H9 (cell line): ENCODE data around the gene IMMP2L. TPM values are rescaled to one million over a fixed set of nuclear protein-coding genes. Genes with fewer than 3 reads are reported as not detected.

Experiments used
- DNase-seq: peaks from one replicate; pipeline ENCODE4 v3.0.0-alpha.2; 2017
- H2AFZ ChIP-seq: one replicate; pipeline ENCODE4 v1.6.1; 2013; ENCODE audit warnings: mild to moderate bottlenecking, low read length, control low read depth, moderate library complexity
- H2AK5ac ChIP-seq: 2 replicates; pipeline ENCODE4 v1.6.1; 2013; ENCODE audit warnings: low read length, control low read depth, mixed read lengths; ENCODE audit not compliant: insufficient read length
- H2BK120ac ChIP-seq: one replicate; pipeline ENCODE4 v1.6.1; 2013; ENCODE audit warnings: low read depth, mild to moderate bottlenecking, low read length, control low read depth, inconsistent platforms; ENCODE audit not compliant: poor library complexity, severe bottlenecking
- H2BK12ac ChIP-seq: 2 replicates; pipeline ENCODE4 v1.6.1; 2013; ENCODE audit warnings: low read length, control low read depth, mixed read lengths, low read depth; ENCODE audit not compliant: insufficient read length
- H2BK15ac ChIP-seq: 2 replicates; pipeline ENCODE4 v1.6.1; 2013; ENCODE audit warnings: low read depth, low read length, control low read depth
- H2BK20ac ChIP-seq: one replicate; pipeline ENCODE4 v1.6.1; 2013; ENCODE audit warnings: low read depth, mild to moderate bottlenecking, low read length, control low read depth, inconsistent platforms; ENCODE audit not compliant: poor library complexity, severe bottlenecking
- H2BK5ac ChIP-seq: 2 replicates; pipeline ENCODE4 v1.6.1; 2013; ENCODE audit warnings: low read length, control low read depth, mixed read lengths; ENCODE audit not compliant: insufficient read length
- H3K14ac ChIP-seq: 2 replicates; pipeline ENCODE4 v1.6.1; 2013; ENCODE audit warnings: low read length, control low read depth; ENCODE audit not compliant: insufficient read depth
- H3K18ac ChIP-seq: 2 replicates; pipeline ENCODE4 v1.6.1; 2013; ENCODE audit warnings: low read depth, mild to moderate bottlenecking, mixed read lengths, low read length, control low read depth; ENCODE audit not compliant: insufficient read length
- H3K23ac ChIP-seq: 2 replicates; pipeline ENCODE4 v1.6.1; 2013; ENCODE audit warnings: low read length, control low read depth, mixed read lengths, low read depth; ENCODE audit not compliant: insufficient read length
- H3K23me2 ChIP-seq: 2 replicates; pipeline ENCODE4 v1.6.1; 2013; ENCODE audit warnings: low read depth, mild to moderate bottlenecking, mixed read lengths, low read length, control low read depth; ENCODE audit not compliant: insufficient read length, poor library complexity, severe bottlenecking
- H3K27ac ChIP-seq: 2 replicates; pipeline ENCODE4 v1.5.1; 2013; ENCODE audit warnings: low read length, control low read depth, mixed read lengths, low read depth; ENCODE audit not compliant: insufficient read length
- H3K27me3 ChIP-seq: 2 replicates; pipeline ENCODE4 v1.6.1; 2013; ENCODE audit warnings: low read length, control low read depth, inconsistent platforms; ENCODE audit not compliant: insufficient read depth
- H3K4ac ChIP-seq: 2 replicates; pipeline ENCODE4 v1.6.1; 2013; ENCODE audit warnings: low read depth, mild to moderate bottlenecking, control low read depth, inconsistent platforms, low read length, moderate library complexity
- H3K4me1 ChIP-seq: 2 replicates; pipeline ENCODE4 v1.6.1; 2013; ENCODE audit warnings: low read length, control low read depth, inconsistent platforms; ENCODE audit not compliant: insufficient read depth
- H3K4me2 ChIP-seq: 2 replicates; pipeline ENCODE4 v1.6.1; 2013; ENCODE audit warnings: low read length, control low read depth, mixed read lengths; ENCODE audit not compliant: insufficient read length, insufficient read depth
- H3K56ac ChIP-seq: 2 replicates; pipeline ENCODE4 v1.6.1; 2013; ENCODE audit warnings: low read depth, mild to moderate bottlenecking, mixed read lengths, low read length, control low read depth; ENCODE audit not compliant: insufficient read length
- H3K79me1 ChIP-seq: 2 replicates; pipeline ENCODE4 v1.6.1; 2013; ENCODE audit warnings: low read depth, mild to moderate bottlenecking, moderate library complexity, low read length, control low read depth, inconsistent platforms; ENCODE audit not compliant: insufficient read depth, poor library complexity, severe bottlenecking
- H3K79me2 ChIP-seq: 2 replicates; pipeline ENCODE4 v1.6.1; 2013; ENCODE audit warnings: low read length, control low read depth, inconsistent platforms; ENCODE audit not compliant: insufficient read depth
- H3K9ac ChIP-seq: 2 replicates; pipeline ENCODE4 v1.6.1; 2013; ENCODE audit warnings: low read length, control low read depth, mixed read lengths; ENCODE audit not compliant: insufficient read length; ENCODE audit errors: extremely low read depth
- H3K9me3 ChIP-seq: one replicate; pipeline ENCODE4 v1.6.1; 2013; ENCODE audit warnings: low read depth, low read length, inconsistent platforms; ENCODE audit not compliant: control insufficient read depth
- H3T11ph ChIP-seq: one replicate; pipeline ENCODE4 v1.6.1; 2013; ENCODE audit warnings: mild to moderate bottlenecking, low read length, control low read depth, inconsistent platforms
- H4K20me1 ChIP-seq: one replicate; pipeline ENCODE4 v1.6.1; 2013; ENCODE audit not compliant: control insufficient read depth, insufficient read length, insufficient read depth
- H4K5ac ChIP-seq: 2 replicates; pipeline ENCODE4 v1.6.1; 2013; ENCODE audit warnings: low read depth, mild to moderate bottlenecking, mixed read lengths, low read length, control low read depth; ENCODE audit not compliant: insufficient read length
- H4K8ac ChIP-seq: replicated peaks from 2 replicates; pipeline ENCODE4 v1.6.1; 2013; ENCODE audit warnings: low read length, control low read depth, mixed read lengths, low read depth; ENCODE audit not compliant: insufficient read length
- H4K91ac ChIP-seq: 2 replicates; pipeline ENCODE4 v1.6.1; 2013; ENCODE audit warnings: low read depth, mild to moderate bottlenecking, moderate library complexity, mixed read lengths, low read length, control low read depth; ENCODE audit not compliant: insufficient read length
- H3K27ac Mint-ChIP-seq, 3 experiments: 2 replicates in 2 of 3; 3 replicates in 1 of 3; pipeline ENCODE4 v1.8.0; 2020 to 2021; ENCODE audit warnings: mixed read lengths in 3 of 3, mild to moderate bottlenecking in 1 of 3, moderate library complexity in 1 of 3
- H3K27me3 Mint-ChIP-seq: 2 replicates; pipeline ENCODE4 v1.8.0; 2021; ENCODE audit warnings: low read depth, mild to moderate bottlenecking, moderate library complexity, mixed read lengths
- H3K36me3 Mint-ChIP-seq, 3 experiments: 2 replicates in 2 of 3; 3 replicates in 1 of 3; pipeline ENCODE4 v1.8.0; 2020 to 2021; ENCODE audit warnings: low read depth in 3 of 3, mixed read lengths in 3 of 3; ENCODE audit not compliant: insufficient read depth in 1 of 3
- H3K4me1 Mint-ChIP-seq, 2 experiments: 2 replicates each; pipeline ENCODE4 v1.8.0; 2020; ENCODE audit warnings: mixed read lengths in 2 of 2
- H3K4me3 Mint-ChIP-seq, 2 experiments: 2 replicates in 1 of 2; 3 replicates in 1 of 2; pipeline ENCODE4 v1.8.0; 2020 to 2021; ENCODE audit warnings: mild to moderate bottlenecking in 2 of 2, mixed read lengths in 2 of 2, moderate library complexity in 1 of 2
- H3K9me3 Mint-ChIP-seq, 2 experiments: 2 replicates in 1 of 2; 3 replicates in 1 of 2; pipeline ENCODE4 v1.8.0; 2020; ENCODE audit warnings: mild to moderate bottlenecking in 2 of 2, mixed read lengths in 2 of 2, moderate library complexity in 1 of 2
- WGBS: extraction: QIAGEN DNeasy Blood & Tissue Kit; methylation state at CpG from one replicate; pipeline ENCODE4 v1.1.7; 2013; ENCODE audit warnings: missing lambda C conversion rate, low lambda C conversion rate, mixed read lengths; ENCODE audit not compliant: insufficient read length; ENCODE audit errors: extremely low coverage; 5-methylcytosine and 5-hydroxymethylcytosine counted together
- total RNA-seq: library from RNA; stranded (reverse); gene quantifications from 2 replicates; pipeline ENCODE4 v1.2.1, GENCODE V29; 2021
- TF ChIP-seq, protein P1 (sequence below): fragments of 200-600 bp; sonication (generic); conservative IDR thresholded peaks from 3 replicates; pipeline ENCODE4 v1.8.0; 2021; ENCODE audit warnings: antibody characterized with exemption, mild to moderate bottlenecking

IMMP2L gene
- total RNA-seq, 1 experiment from 2014 or later = 14.7 TPM

DNA sequence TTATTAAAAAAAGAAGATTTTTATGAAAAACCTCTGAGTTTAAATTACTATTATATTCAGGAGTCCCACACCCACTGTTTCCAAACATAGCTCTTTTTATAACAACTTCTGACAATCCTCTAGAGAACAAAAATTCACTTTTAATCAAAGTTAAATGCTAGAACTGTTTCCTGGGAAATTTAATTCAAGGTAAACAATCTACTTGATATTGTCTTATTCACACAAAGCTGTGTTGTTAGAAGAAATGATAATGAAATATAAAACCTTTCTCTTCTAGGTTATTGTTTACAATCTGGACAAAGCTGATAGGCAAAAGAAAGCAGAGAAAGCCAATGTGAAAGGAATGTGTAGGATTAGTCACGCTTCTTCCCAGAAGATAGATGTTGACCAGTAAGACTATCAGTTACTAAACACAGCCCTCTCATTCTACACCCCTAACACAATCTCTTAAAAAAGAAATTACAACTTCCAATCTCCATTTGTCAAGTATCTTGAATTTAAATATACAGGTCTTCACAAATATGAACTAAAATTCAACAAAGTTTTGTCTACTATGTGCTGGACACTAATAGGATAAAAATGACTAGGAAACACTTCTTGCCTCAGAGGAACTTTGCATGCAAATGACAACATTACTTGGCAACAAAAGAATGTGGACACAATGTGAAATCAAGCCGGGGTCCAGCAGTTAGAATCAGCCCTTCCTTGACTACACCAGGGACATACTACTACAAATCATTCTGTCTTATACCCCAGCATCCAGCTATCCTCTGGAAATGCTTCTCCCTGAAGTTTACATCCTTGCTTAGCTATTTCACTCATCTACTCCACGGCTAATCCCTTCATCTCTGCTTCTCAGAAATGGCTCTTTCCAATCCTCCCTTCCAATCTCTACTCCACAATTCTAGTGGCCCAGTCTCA, 123.7 kb downstream of the IMMP2L start:
- Histone ChIP-seq H3K56ac (no peak overlapping the region), H2BK12ac (no peak overlapping the region), H3K27me3 (no peaks in the 10 kb centered on the region), H3K79me2 (no peaks in the 10 kb centered on the region), H2BK20ac (no peak overlapping the region), H3K14ac (no peak overlapping the region), H2BK15ac (no peak overlapping the region), H3K9me3 (no peaks in the 10 kb centered on the region), H4K5ac (no peak overlapping the region), H4K8ac (no peak overlapping the region), H3K23me2 (no peaks in the 10 kb centered on the region), H3K4me2 (no peak overlapping the region), H2AFZ (no peak overlapping the region), H3K18ac (no peak overlapping the region), H4K20me1 (no peaks in the 10 kb centered on the region), H2BK5ac (no peak overlapping the region), H3K4me1 (no peaks in the 10 kb centered on the region), H3T11ph (no peak overlapping the region), H3K4ac (no peak overlapping the region), H3K27ac (no peak overlapping the region), H3K79me1 (no peaks in the 10 kb centered on the region), H2BK120ac (no peak overlapping the region), H3K23ac (no peak overlapping the region), H2AK5ac (no peak overlapping the region), H3K9ac (no peak overlapping the region), H4K91ac (no peak overlapping the region)
- Mint-ChIP-seq H3K27me3 (no peaks in the 10 kb centered on the region), H3K36me3 (peaks cover 0 to 6% (median 3%) of the 10 kb centered on the region in 3 experiments; a peak in 4 of 7 replicates), H3K9me3 (peaks cover 2 to 15% of the 10 kb centered on the region in 2 experiments; a peak in 4 of 5 replicates), H3K27ac (no peak overlapping the region), H3K4me1 (no peaks in the 10 kb centered on the region; a peak in 1 of 4 replicates), H3K4me3 (no peak overlapping the region)
- TF ChIP-seq, protein P1, sequence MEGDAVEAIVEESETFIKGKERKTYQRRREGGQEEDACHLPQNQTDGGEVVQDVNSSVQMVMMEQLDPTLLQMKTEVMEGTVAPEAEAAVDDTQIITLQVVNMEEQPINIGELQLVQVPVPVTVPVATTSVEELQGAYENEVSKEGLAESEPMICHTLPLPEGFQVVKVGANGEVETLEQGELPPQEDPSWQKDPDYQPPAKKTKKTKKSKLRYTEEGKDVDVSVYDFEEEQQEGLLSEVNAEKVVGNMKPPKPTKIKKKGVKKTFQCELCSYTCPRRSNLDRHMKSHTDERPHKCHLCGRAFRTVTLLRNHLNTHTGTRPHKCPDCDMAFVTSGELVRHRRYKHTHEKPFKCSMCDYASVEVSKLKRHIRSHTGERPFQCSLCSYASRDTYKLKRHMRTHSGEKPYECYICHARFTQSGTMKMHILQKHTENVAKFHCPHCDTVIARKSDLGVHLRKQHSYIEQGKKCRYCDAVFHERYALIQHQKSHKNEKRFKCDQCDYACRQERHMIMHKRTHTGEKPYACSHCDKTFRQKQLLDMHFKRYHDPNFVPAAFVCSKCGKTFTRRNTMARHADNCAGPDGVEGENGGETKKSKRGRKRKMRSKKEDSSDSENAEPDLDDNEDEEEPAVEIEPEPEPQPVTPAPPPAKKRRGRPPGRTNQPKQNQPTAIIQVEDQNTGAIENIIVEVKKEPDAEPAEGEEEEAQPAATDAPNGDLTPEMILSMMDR = no peak
- DNase-seq = no peak
- no CpG with 5 or more reads among the region's 3 CpGs for WGBS
